ENCODE measurements around the gene P2RX6. TPM values are rescaled to one million over a fixed set of nuclear protein-coding genes. Genes with fewer than 3 reads are reported as not detected.

The P2RX6 gene
- total RNA-seq, 6 experiments from 2014 or later: 0.09 to 1.4 (median 0.42) TPM; not detected in 1

DNA sequence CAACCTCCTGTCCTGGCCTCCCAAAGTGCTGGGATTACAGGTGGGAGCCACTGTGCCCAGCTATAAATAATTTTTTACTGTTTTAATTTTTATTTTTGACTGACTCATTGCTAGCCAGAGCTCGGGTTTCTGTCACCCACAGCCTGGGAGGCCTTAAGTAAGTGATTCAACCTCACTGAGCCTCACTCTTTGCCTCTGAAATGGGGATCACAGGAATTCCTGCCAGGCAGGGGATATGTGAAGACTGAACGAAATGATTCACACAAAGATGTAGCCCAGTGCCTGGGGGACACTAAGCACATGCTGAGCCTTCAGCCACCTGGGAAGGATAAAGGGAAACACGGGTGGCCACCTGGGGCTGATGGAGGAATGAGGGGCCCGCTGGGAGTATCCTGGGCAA is 27.0 kb downstream of the P2RX6 start:
- peaks cover 0 to 4% (median 0%) of the 10 kb centered on the region in 4 donors for H3K4me1 ChIP-seq
- 60% methylated on average over 3 of the region's 4 CpGs for WGBS (ENCODE audit: insufficient coverage, low coverage, low lambda C conversion rate, missing lambda C conversion rate)
- DNase-seq (no peak), ATAC-seq (no peak)
- no peaks in the 10 kb centered on the region for H3K9me3 ChIP-seq
- no peak overlapping the region for H3K4me3 ChIP-seq
- no peaks in the 10 kb centered on the region for H3K36me3 ChIP-seq
- TF ChIP-seq POLR2A (IDR thresholded peaks at IDR 0.05): no peak
- TF ChIP-seq, protein P1, sequence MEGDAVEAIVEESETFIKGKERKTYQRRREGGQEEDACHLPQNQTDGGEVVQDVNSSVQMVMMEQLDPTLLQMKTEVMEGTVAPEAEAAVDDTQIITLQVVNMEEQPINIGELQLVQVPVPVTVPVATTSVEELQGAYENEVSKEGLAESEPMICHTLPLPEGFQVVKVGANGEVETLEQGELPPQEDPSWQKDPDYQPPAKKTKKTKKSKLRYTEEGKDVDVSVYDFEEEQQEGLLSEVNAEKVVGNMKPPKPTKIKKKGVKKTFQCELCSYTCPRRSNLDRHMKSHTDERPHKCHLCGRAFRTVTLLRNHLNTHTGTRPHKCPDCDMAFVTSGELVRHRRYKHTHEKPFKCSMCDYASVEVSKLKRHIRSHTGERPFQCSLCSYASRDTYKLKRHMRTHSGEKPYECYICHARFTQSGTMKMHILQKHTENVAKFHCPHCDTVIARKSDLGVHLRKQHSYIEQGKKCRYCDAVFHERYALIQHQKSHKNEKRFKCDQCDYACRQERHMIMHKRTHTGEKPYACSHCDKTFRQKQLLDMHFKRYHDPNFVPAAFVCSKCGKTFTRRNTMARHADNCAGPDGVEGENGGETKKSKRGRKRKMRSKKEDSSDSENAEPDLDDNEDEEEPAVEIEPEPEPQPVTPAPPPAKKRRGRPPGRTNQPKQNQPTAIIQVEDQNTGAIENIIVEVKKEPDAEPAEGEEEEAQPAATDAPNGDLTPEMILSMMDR (IDR thresholded peaks at IDR 0.05): no peak
- H3K27ac ChIP-seq: no peak overlapping the region
- intact Hi-C loops (cut with DNase I): no loop called here
- no peaks in the 10 kb centered on the region for H3K27me3 ChIP-seq

DNA sequence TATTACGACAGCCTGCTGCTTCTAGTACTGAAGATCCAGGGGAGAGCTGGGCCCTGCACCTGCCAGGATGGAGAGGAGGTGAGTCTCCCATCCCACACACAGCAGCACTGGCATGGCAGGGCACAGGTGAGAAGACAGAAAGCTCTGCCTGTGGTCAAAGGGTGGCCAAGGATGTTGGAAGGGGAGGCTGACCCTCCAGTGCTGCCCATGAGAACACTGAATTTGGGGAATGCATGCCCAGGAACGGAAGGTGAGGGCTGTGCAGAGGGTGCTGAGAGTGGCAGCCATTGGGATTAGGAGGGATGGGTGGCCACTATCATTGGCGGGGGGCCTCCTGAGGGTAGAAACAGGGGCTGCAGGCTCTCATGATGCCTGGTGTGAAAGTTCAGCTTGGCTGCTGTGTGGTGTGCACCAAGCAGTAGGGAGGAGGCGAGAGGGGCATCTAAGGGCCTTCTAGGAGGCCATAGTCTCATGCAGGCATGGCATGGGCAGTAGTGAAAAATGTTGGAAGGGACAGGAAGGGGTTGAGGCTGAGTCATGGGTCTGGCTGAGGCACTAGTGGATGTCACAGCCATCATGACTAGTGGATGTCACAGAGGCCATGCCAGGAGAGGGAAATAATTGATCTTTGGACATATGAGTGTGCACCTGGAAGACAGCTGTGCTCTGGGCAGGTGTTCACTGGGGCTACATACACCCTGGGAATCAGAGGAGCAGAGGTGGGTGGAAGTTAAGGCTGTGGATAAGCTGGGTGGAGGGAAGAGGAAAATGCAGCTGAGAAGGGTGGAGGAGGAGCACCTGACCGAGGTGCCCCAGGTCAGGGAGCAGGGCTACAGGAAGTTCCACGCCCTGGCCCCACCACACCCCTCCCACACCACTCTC is 28.3 kb downstream of the P2RX6 start:
- no peak for TF ChIP-seq POLR2A (IDR thresholded peaks at IDR 0.05)
- TF ChIP-seq, protein P1 (IDR thresholded peaks at IDR 0.05): no peak
- peak in 1 of 4 donors; percentile 24 for ATAC-seq
- WGBS (ENCODE audit: insufficient coverage, low coverage, low lambda C conversion rate, missing lambda C conversion rate): 92% methylated on average over 2 of the region's 6 CpGs

DNA sequence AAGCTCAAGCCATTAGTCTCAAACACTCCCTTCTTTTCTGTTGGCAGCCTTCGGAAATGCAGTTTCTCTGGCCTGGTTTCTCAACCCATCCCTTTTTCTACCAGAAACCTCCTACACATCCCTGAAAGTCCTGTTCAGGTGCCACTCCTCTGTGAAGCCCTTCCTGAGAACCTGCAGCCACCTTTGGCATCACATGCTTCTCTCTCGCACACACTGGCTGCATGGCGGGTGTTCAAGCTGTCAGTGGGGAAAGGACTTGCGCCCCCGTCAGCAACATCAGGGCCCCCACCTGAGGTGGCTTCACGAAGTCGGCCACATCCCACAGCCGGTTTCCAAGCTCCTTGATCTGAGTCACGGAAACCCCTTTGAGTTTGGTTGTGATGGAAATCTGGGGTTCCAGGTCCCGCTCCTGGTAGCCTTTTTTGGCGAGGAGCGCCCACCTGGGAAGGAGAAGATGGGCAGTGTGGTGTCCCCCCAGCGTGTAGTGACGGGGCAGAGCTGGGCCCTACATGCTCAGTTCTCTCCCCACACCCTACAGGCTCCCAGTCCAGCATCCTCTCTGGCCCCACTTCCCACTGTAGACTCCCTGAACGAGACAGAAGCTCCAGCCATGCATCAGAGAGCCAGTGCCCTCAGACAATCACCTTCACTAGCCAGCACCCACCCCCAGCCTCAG is 29.0 kb downstream of the P2RX6 start:
- H3K9me3 ChIP-seq: no peaks in the 10 kb centered on the region
- DNase-seq (no peak), ATAC-seq (no peak)
- TF ChIP-seq, protein P1 (IDR thresholded peaks at IDR 0.05): no peak
- no peak for TF ChIP-seq POLR2A (IDR thresholded peaks at IDR 0.05)
- H3K27me3 ChIP-seq: no peaks in the 10 kb centered on the region
- H3K4me3 ChIP-seq: no peak overlapping the region
- 80% methylated on average over 6 of the region's 15 CpGs for WGBS (ENCODE audit: insufficient coverage, low coverage, low lambda C conversion rate, missing lambda C conversion rate)
- no peaks in the 10 kb centered on the region for H3K36me3 ChIP-seq
- intact Hi-C loops (cut with DNase I): no loop called here
- no peak overlapping the region for H3K27ac ChIP-seq
- H3K4me1 ChIP-seq: peaks cover 0 to 4% (median 0%) of the 10 kb centered on the region in 4 donors

More for the DNA sequence above, 28.3 kb downstream of the P2RX6 start:
- H3K9me3 ChIP-seq: no peaks in the 10 kb centered on the region
- H3K4me3 ChIP-seq: no peak overlapping the region
- no peak for DNase-seq
- no peaks in the 10 kb centered on the region for H3K27me3 ChIP-seq
- peaks cover 0 to 4% (median 0%) of the 10 kb centered on the region in 4 donors for H3K4me1 ChIP-seq
- intact Hi-C loops (cut with DNase I): no loop called here
- no peak overlapping the region for H3K27ac ChIP-seq
- no peaks in the 10 kb centered on the region for H3K36me3 ChIP-seq

DNA sequence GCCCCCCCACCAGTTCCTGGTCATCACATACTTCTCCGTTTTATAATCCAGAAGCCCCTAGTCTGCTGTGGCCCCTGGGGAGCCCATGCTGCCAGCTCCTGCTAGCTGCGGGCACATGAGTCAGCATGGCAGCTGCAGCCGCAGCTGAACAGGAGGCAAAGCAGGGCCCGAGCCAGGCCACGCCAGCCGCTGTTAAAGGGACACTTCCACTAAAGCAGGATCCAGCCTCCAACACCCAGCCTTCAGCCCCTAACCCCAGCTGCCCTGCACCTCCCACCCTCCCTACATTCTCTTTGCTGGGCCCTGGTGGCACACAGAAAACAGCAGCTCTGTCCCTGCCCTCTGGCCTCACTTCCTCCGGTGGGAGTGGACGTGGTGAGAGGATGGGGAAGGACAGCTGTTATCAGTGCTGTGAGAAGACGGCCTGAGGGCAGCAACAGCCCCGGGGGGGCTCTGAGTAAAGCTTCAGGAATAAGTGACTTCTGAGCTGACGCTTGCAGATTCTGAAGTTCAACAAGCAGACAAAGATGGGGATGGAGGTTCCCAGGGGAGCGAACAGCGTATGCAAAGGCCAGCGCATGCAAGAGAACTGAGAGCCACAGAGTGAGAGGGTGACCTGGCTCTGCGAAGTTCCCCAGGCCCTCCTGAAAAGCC is 30.1 kb downstream of the P2RX6 start:
- Histone ChIP-seq H3K27me3 (no peaks in the 10 kb centered on the region), H3K36me3 (no peaks in the 10 kb centered on the region), H3K4me1 (peaks cover 0 to 4% (median 0%) of the 10 kb centered on the region in 4 donors), H3K27ac (no peak overlapping the region), H3K9me3 (no peaks in the 10 kb centered on the region), H3K4me3 (peak overlapping the region in 1 of 3 donors; percentile 15)
- peak; percentile 8 to 32 (median 18) for ATAC-seq
- TF ChIP-seq, protein P1 (IDR thresholded peaks at IDR 0.05): no peak
- no peak for TF ChIP-seq POLR2A (IDR thresholded peaks at IDR 0.05)
- intact Hi-C loops (cut with DNase I): no loop called here
- DNase-seq: no peak
- 11% methylated on average over 13 of the region's 15 CpGs for WGBS (ENCODE audit: insufficient coverage, low coverage, low lambda C conversion rate, missing lambda C conversion rate)

All from right lobe of liver (tissue), 6 donors.